ENCODE measurements around the gene WHAMM.

DNA sequence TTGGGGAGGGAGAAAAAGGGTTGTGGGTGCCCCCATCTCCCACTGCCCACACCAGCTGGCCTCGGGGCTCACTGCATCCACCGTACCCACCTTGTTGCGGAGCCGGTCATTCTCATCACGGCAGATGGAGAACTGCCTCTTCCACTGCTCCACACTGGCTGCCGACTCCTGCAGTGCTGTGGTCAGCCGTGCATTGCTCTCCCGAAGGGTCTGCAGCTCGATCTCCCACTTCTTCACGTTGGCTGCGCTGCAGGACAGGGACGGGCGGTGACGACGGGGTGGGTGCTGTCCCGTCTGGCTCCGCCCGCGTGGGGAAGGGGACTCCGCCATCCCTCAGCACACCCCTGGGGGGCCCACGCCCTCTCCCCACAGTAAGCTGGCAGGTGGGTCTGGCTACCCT lies 45.1 kb downstream of the WHAMM start:
- TF ChIP-seq CTCF (conservative IDR thresholded peaks at IDR 0.05), result no peak
- TF ChIP-seq EZH2 (IDR thresholded peaks at IDR 0.05; ENCODE audit: low read depth), result no peak

Measured in PC-9 (cell line).